HEK293T (cell line): ENCODE measurements around the gene RAMACL.

Experiments
- CTCF ChIA-PET: fragments of 350-600 bp; formaldehyde crosslinking; extraction: SDS; loops from one replicate; lab custom pipeline; 2021; ENCODE audit warnings: antibody characterized with exemption, inconsistent platforms; lab: Yijun Ruan, JAX
- POLR2A ChIA-PET: fragments of 350-600 bp; formaldehyde crosslinking; extraction: SDS; loops from one replicate; lab custom pipeline; 2020; ENCODE audit warnings: antibody characterized with exemption, inconsistent platforms; lab: Yijun Ruan, JAX
- DNase-seq: peaks from one replicate; pipeline ENCODE4 v3.0.0; 2012; ENCODE audit warnings: mixed read lengths; ENCODE audit errors: extremely low spot score
- ARNT ChIP-seq: fragments of 450-650 bp; IDR thresholded peaks from 2 replicates; pipeline ENCODE4 v1.6.1; 2017; ENCODE audit warnings: mild to moderate bottlenecking
- BHLHE40 ChIP-seq: fragments of 450-650 bp; IDR thresholded peaks from 2 replicates; pipeline ENCODE4 v1.6.1; 2016; ENCODE audit warnings: mild to moderate bottlenecking, moderate library complexity, borderline replicate concordance
- CTBP1 ChIP-seq: fragments of 450-650 bp; IDR thresholded peaks from 2 replicates; pipeline ENCODE4 v1.6.1; 2016; ENCODE audit warnings: borderline replicate concordance
- ELF4 ChIP-seq: fragments of 450-650 bp; IDR thresholded peaks from 2 replicates; pipeline ENCODE4 v1.6.1; 2017; ENCODE audit warnings: antibody characterized with exemption
- FOXA1 ChIP-seq: fragments of 450-650 bp; IDR thresholded peaks from 2 replicates; pipeline ENCODE4 v1.6.1; 2016; ENCODE audit warnings: mild to moderate bottlenecking
- FOXK2 ChIP-seq: fragments of 450-650 bp; IDR thresholded peaks from 2 replicates; pipeline ENCODE4 v1.6.1; 2016; ENCODE audit warnings: mild to moderate bottlenecking
- FOXM1 ChIP-seq: fragments of 450-650 bp; IDR thresholded peaks from 2 replicates; pipeline ENCODE4 v1.6.1; 2017; ENCODE audit warnings: mild to moderate bottlenecking, borderline replicate concordance
- HDGF ChIP-seq: fragments of 450-650 bp; IDR thresholded peaks from 2 replicates; pipeline ENCODE4 v1.6.1; 2017; ENCODE audit warnings: antibody characterized with exemption, borderline replicate concordance
- L3MBTL2 ChIP-seq: fragments of 450-650 bp; conservative IDR thresholded peaks from 2 replicates; pipeline ENCODE4 v1.6.1; 2016; ENCODE audit warnings: mild to moderate bottlenecking
- LEF1 ChIP-seq: fragments of 450-650 bp; IDR thresholded peaks from 2 replicates; pipeline ENCODE4 v1.6.1; 2017; ENCODE audit warnings: mild to moderate bottlenecking, borderline replicate concordance
- NFRKB ChIP-seq: fragments of 450-650 bp; IDR thresholded peaks from 2 replicates; pipeline ENCODE4 v1.6.1; 2016; ENCODE audit warnings: mild to moderate bottlenecking, moderate library complexity
- PKNOX1 ChIP-seq: fragments of 450-650 bp; IDR thresholded peaks from 2 replicates; pipeline ENCODE4 v1.6.1; 2016
- SP1 ChIP-seq: fragments of 450-650 bp; IDR thresholded peaks from 2 replicates; pipeline ENCODE4 v1.6.1; 2017
- SUZ12 ChIP-seq: fragments of 450-650 bp; IDR thresholded peaks from 2 replicates; pipeline ENCODE4 v1.6.1; 2016; ENCODE audit warnings: mild to moderate bottlenecking
- TARDBP ChIP-seq: fragments of 450-650 bp; IDR thresholded peaks from 2 replicates; pipeline ENCODE4 v1.6.1; 2016
- ZNF384 ChIP-seq: fragments of 450-650 bp; IDR thresholded peaks from 2 replicates; pipeline ENCODE4 v1.6.1; 2016

The RAMACL gene

GRCh38 chr6:166581091-166581511 is 5.4 kb downstream of the RAMACL start:
- DNase-seq, result no peak
- TF ChIP-seq BHLHE40 (no peak), L3MBTL2 (no peak), TARDBP (no peak), FOXK2 (no peak), FOXA1 (no peak), FOXM1 (no peak), SP1 (no peak), ELF4 (no peak), SUZ12 (no peak), NFRKB (no peak)
- ChIA-PET CTCF (no interaction called here), POLR2A (no interaction called here)

- POLR2A ChIA-PET, result no interaction called here
- TF ChIP-seq SUZ12 (no peak), FOXA1 (no peak), FOXK2 (no peak), LEF1 (no peak), FOXM1 (no peak), SP1 (no peak), ZNF384 (no peak), L3MBTL2 (no peak), ELF4 (no peak), TARDBP (no peak), NFRKB (no peak), HDGF (no peak), CTBP1 (no peak), BHLHE40 (no peak)
- CTCF ChIA-PET, result no interaction called here
- DNase-seq, result no peak
Measured at GRCh38 chr6:166580076-166581050, 6.1 kb downstream of the RAMACL start.

- ChIA-PET CTCF (no interaction called here), POLR2A (no interaction called here)
- TF ChIP-seq ZNF384 (no peak), L3MBTL2 (no peak), SP1 (no peak), PKNOX1 (no peak), FOXK2 (no peak), TARDBP (no peak), FOXA1 (no peak), HDGF (no peak), CTBP1 (no peak), LEF1 (no peak)
- no peak for DNase-seq
Measured at GRCh38 chr6:166579237-166579850, 7.1 kb downstream of the RAMACL start.

GRCh38 chr6:166578536-166579236 is 7.8 kb downstream of the RAMACL start:
- TF ChIP-seq LEF1 (no peak), CTBP1 (no peak), L3MBTL2 (no peak), SUZ12 (no peak), FOXM1 (no peak), SP1 (no peak), FOXK2 (no peak), ELF4 (no peak), TARDBP (no peak), HDGF (no peak), BHLHE40 (no peak), ZNF384 (no peak), PKNOX1 (no peak), ARNT (no peak), NFRKB (no peak), FOXA1 (no peak)
- ChIA-PET CTCF (no interaction called here), POLR2A (no interaction called here)
- DNase-seq, result no peak

GRCh38 chr6:166575205-166575604 is 11.3 kb downstream of the RAMACL start:
- CTCF ChIA-PET, result no interaction called here
- no peak for DNase-seq
- no peak for TF ChIP-seq NFRKB
- no peak for TF ChIP-seq ARNT
- no peak for TF ChIP-seq HDGF
- no peak for TF ChIP-seq ZNF384
- no peak for TF ChIP-seq BHLHE40
- no peak for TF ChIP-seq FOXM1
- TF ChIP-seq CTBP1, result no peak
- no peak for TF ChIP-seq FOXA1
- TF ChIP-seq SP1, result no peak
- POLR2A ChIA-PET, result no interaction called here
